ENCODE data around the gene GDPGP1. TPM values are rescaled to one million over a fixed set of nuclear protein-coding genes. Genes with fewer than 3 reads are reported as not detected.
"Not testable (repeated sequence)": the region's sequence is repeated elsewhere in the genome, so short reads cannot be mapped to it uniquely, and the experiment has no call there.

The GDPGP1 gene
- total RNA-seq, 3 donors from 2014 or later: 3.4 to 9.4 (median 7.5) TPM

GRCh38 chr15:90268415-90268814, 34.4 kb downstream of the GDPGP1 start:
- no peaks in the 10 kb centered on the region for H3K36me3 ChIP-seq
- TF ChIP-seq CTCF (IDR thresholded peaks at IDR 0.05): no peak
- no peak for TF ChIP-seq POLR2AphosphoS5 (IDR thresholded peaks at IDR 0.05)
- no peak for TF ChIP-seq POLR2A (IDR thresholded peaks at IDR 0.05)
- peaks cover 0 to 20% of the 10 kb centered on the region in 2 donors for H3K4me1 ChIP-seq
- H3K27ac ChIP-seq: peak overlapping the region in 1 of 2 donors; percentile 10
- intact Hi-C loops (cut with DNase I; ENCODE audit: low total_unique reads): no loop called here
- DNase-seq (ENCODE audit: low spot score in 2 of 2): no peak
- no peaks in the 10 kb centered on the region for H3K27me3 ChIP-seq
- H3K4me3 ChIP-seq: peak overlapping the region in 1 of 3 donors; percentile 88
- H3K9me3 ChIP-seq: no peaks in the 10 kb centered on the region

GRCh38 chr15:90270502-90271150, 36.6 kb downstream of the GDPGP1 start:
- intact Hi-C loops (cut with DNase I; ENCODE audit: low total_unique reads): no loop called here
- DNase-seq (ENCODE audit: low spot score in 2 of 2): no peak
- H3K36me3 ChIP-seq: no peaks in the 10 kb centered on the region
- no peak overlapping the region for H3K27ac ChIP-seq
- H3K4me3 ChIP-seq: no peak overlapping the region
- no peaks in the 10 kb centered on the region for H3K27me3 ChIP-seq
- H3K4me1 ChIP-seq: peaks cover 0 to 20% of the 10 kb centered on the region in 2 donors
- no peaks in the 10 kb centered on the region for H3K9me3 ChIP-seq
- TF ChIP-seq CTCF (IDR thresholded peaks at IDR 0.05) (no peak), POLR2AphosphoS5 (IDR thresholded peaks at IDR 0.05) (no peak), POLR2A (IDR thresholded peaks at IDR 0.05) (no peak)

GRCh38 chr15:90271459-90272166, 37.6 kb downstream of the GDPGP1 start:
- Histone ChIP-seq H3K27ac (no peak overlapping the region), H3K4me3 (no peak overlapping the region), H3K36me3 (no peaks in the 10 kb centered on the region), H3K27me3 (no peaks in the 10 kb centered on the region), H3K9me3 (no peaks in the 10 kb centered on the region), H3K4me1 (peaks cover 0 to 20% of the 10 kb centered on the region in 2 donors)
- TF ChIP-seq POLR2AphosphoS5 (IDR thresholded peaks at IDR 0.05): no peak
- TF ChIP-seq POLR2A (IDR thresholded peaks at IDR 0.05): no peak
- TF ChIP-seq CTCF (IDR thresholded peaks at IDR 0.05): no peak
- intact Hi-C loops (cut with DNase I; ENCODE audit: low total_unique reads): no loop called here
- no peak for DNase-seq (ENCODE audit: low spot score in 2 of 2)

GRCh38 chr15:90278467-90278866, 44.5 kb downstream of the GDPGP1 start:
- intact Hi-C loops (cut with DNase I; ENCODE audit: low total_unique reads); H3K27me3 ChIP-seq: not testable (repeated sequence)

GRCh38 chr15:90280743-90281142, 46.7 kb downstream of the GDPGP1 start:
- H3K36me3 ChIP-seq; DNase-seq (ENCODE audit: low spot score in 2 of 2); H3K9me3 ChIP-seq; H3K27me3 ChIP-seq; H3K4me3 ChIP-seq; H3K4me1 ChIP-seq; intact Hi-C loops (cut with DNase I; ENCODE audit: low total_unique reads); H3K27ac ChIP-seq: not testable (repeated sequence)

More at GRCh38 chr15:90278467-90278866, 44.5 kb downstream of the GDPGP1 start:
- not testable (repeated sequence) for H3K36me3 ChIP-seq; H3K4me1 ChIP-seq; H3K9me3 ChIP-seq; DNase-seq (ENCODE audit: low spot score in 2 of 2); H3K27ac ChIP-seq; H3K4me3 ChIP-seq

GRCh38 chr15:90281637-90282036, 47.6 kb downstream of the GDPGP1 start:
- H3K4me3 ChIP-seq; DNase-seq (ENCODE audit: low spot score in 2 of 2); H3K36me3 ChIP-seq; H3K4me1 ChIP-seq; H3K9me3 ChIP-seq; H3K27me3 ChIP-seq; H3K27ac ChIP-seq; intact Hi-C loops (cut with DNase I; ENCODE audit: low total_unique reads): not testable (repeated sequence)

All from breast epithelium (tissue), 4 donors.